HCT116 (cell line): Measurements from ENCODE around the gene SLC8A1.

Experiments
- CBX3 ChIP-seq: IDR thresholded peaks from 2 replicates; pipeline ENCODE4 v1.6.1; 2012; ENCODE audit warnings: low read depth
- TF ChIP-seq, protein P1 (sequence below), 3 experiments: fragments of 200-600 bp in 1 of 3; sonication (generic) in 1 of 3; IDR thresholded peaks in 2 of 3; conservative IDR thresholded peaks in 1 of 3; 2 replicates each; pipeline ENCODE4 v1.5.1; 2012 to 2017; ENCODE audit warnings: low read depth in 2 of 3, low read length in 2 of 3, antibody characterized with exemption in 1 of 3, borderline replicate concordance in 1 of 3, control low read depth in 1 of 3, mild to moderate bottlenecking in 1 of 3, mixed read lengths in 1 of 3, mixed run types in 1 of 3, moderate library complexity in 1 of 3; ENCODE audit not compliant: insufficient read depth in 1 of 3

DNA sequence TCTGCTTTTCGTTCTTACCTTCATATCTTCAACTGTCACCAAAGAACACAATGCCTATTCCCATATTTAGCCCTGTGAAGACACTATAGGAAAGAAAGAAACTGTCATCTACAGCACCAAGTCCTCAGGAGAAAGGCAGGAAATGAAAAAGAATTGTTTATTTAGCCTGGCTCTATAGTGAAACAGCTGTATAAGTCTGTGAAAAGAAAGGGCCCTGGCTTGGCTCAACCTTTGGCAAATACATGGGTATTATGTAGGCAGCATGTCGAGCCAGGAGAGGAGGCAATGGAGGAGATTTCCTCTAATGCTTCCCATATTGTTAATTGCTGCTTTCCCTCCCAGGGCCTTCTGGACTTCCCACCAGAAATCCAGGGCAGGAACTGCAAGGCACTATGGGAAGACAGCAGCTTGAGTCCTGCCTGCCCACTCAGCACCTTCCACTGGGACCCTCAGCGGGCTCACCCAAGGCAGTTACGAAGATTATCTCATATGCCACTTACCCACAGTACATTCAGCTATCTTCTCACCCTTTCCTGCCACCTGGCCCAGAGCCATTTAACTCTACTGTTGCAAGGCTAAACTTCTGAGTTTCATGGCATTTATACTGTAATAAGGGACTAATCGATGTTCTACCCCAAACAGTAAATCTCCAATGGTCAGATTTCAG is 30.1 kb downstream of the SLC8A1 start:
- TF ChIP-seq, protein P1, sequence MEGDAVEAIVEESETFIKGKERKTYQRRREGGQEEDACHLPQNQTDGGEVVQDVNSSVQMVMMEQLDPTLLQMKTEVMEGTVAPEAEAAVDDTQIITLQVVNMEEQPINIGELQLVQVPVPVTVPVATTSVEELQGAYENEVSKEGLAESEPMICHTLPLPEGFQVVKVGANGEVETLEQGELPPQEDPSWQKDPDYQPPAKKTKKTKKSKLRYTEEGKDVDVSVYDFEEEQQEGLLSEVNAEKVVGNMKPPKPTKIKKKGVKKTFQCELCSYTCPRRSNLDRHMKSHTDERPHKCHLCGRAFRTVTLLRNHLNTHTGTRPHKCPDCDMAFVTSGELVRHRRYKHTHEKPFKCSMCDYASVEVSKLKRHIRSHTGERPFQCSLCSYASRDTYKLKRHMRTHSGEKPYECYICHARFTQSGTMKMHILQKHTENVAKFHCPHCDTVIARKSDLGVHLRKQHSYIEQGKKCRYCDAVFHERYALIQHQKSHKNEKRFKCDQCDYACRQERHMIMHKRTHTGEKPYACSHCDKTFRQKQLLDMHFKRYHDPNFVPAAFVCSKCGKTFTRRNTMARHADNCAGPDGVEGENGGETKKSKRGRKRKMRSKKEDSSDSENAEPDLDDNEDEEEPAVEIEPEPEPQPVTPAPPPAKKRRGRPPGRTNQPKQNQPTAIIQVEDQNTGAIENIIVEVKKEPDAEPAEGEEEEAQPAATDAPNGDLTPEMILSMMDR (IDR thresholded peaks at IDR 0.05 in 2 of 3, conservative IDR thresholded peaks at IDR 0.05 in 1 of 3; ENCODE audit: borderline replicate concordance in 1 of 3, insufficient read depth in 1 of 3, low read depth in 2 of 3, low read length in 2 of 3), result no peak
- no peak for TF ChIP-seq CBX3
